Stimulated activated CD8-positive, alpha-beta memory T cell treated with anti-CD3 and anti-CD28 coated beads, Interleukin-4, amount 100 ng/mL, for 48 hours (primary cell): ENCODE results near the gene SPINK2.

Experiments used
- DNase-seq: peaks from one replicate; pipeline ENCODE4 v3.0.0-alpha.2; 2020

SPINK2 gene

DNA sequence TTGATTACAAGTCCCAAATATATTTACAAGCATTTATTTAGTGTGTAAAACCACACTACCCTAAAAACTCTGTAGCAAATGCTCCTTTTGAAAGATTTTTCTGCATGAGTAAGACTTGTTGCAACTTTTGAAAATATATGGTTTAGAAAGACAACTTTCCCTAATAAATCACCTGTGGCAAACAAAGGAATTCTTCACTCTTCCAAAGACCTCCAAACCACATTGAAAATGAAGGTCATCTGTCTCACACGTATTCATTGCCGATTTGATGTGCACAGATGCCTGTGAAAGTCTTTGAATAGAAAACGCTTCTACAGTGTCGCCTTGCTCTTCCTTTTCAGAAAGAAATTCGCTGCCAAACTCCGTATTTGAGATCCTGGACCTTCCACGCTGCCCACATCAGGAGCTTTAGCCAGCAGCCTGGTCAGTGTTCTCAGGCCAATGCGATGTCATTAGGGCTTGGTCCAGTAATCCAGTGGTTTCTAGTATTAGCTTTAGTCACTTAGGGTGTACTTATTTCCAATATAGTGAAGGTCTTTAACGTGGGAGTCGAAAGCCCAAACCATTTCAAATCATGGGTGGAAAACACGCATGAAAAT lies 22.2 kb downstream of the SPINK2 start:
- no peak for DNase-seq

DNA sequence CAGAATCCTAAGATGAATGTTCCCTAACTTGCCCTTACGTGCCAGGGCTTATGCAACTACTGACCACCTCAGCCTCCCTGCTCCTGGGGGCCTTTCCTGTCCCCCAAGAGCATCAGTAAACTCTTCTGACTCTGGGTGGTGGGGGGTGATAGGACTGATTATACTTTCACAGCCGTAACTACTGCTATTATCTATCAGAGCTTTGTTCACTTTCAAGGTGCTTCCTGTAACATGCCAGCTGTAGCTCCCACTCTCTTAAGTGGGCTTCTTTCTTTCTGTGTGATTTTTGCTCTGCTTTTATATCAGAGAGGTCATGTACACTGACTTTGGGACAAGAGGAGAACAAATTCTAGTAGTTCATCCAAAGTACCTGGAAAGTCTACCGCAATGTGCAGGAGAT lies 25.3 kb downstream of the SPINK2 start:
- no peak for DNase-seq

DNA sequence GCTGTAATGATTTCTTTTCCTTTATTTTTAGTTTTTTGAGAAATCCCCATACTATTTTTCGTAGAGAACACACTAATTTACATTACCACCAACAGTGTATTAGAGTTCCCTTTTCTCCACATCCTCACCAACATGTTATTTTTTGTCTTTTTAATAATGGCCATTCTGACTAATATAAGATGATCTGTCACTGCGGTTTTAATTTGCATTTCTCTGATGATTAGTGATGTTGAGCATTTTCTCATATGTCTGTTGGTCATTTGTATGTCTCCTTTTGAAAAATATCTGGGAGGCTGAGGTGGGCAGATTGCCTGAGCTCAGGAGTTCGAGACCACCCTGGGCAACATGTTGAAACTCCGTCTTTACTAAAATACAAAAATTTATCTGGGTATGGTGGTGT lies 30.2 kb downstream of the SPINK2 start:
- DNase-seq: no peak

DNA sequence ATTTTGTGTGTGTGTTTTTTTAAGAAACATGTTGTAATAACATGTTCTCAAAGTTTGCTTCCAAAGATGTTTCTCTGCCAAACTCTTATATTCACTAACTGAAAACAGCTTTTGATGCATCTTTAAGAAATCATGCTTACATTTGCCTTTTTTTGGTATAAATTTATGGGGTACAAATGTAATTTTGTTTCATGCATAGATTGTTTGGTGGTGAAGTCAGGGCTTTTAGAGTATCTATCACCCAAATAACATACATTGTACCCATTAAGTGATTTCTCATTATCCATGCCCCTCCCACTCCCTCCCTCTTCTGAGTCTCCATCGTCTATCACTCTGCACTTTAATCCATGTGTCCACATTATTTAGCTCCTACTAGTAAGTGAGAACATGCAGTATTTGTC lies 30.8 kb downstream of the SPINK2 start:
- DNase-seq: no peak

DNA sequence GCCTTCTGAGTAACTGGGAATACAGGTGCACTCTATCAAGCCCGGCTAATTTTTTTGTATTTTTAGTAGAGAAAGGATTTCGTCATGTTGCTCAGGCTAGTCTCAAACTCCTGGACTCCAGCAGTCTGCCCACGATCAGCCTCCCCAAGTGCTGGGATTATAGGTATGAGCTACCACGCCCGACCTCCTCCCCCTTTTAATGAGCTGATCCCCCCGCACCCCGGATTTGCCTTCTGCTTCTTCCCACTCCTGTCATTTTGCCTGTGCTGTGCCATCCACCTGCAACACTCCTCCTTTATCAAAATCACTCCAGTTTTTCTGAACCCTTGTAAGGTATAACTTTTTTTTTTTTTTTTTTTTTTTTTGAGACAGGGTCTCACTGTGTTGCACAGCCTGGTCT lies 33.4 kb downstream of the SPINK2 start:
- DNase-seq: no peak

DNA sequence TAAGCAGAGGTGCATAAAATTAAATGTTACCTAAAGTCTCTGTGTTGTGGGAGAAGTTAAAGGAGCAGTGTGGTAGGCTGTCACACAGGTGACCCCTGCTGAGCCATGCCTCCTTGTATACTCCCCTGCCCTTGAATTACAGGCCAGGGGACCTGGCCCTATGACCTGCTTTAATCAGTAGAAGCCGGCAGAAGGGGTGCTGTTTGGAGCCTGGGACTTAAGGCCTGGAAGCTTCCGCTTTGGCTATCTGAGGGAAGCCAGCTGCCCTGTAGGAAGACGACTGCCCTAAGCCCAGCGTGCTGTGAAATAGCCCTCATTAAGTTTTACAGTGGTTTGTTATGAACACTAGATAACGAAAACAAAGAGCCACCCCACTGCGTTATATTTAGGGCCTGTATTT lies 34.1 kb downstream of the SPINK2 start:
- DNase-seq: no peak

DNA sequence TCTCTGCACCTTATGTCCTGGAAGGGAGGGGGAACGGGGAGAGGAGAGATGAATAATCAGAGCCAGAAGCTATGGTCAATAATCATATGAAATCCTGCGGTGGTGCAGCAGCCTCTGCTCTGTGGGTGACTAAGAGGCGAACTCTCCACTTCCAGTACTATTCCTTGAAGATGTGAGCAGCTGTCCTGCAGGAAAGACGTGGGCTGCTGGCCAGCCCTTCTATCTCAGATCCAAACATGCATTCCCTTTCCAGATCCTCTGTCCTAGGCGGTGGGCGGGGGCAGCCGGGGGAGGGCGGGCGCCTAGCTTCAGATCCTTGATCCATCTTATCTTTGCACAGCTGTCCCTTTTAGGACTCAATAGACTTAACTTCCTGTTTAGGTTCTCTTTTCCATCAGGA lies 34.5 kb downstream of the SPINK2 start:
- no peak for DNase-seq

DNA sequence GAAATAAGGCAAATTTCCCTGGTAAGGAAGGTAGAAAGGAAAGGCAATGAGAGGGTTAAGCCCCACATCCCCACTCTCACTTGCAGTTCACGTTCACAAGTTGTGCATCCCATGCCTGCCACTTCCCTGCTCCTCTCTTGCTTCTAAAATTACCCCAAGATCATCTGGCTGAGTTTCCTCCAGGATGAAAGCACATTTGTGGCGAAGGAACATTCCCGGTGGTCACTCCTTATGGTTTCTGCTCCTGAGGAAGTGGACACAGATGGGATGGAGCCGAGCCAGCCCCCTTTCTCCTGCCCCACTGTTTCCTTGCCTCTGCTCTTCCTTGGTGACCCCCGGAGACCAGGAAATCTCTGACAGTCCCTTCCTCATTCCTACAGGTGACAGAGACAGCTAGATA lies 37.5 kb downstream of the SPINK2 start:
- no peak for DNase-seq

DNA sequence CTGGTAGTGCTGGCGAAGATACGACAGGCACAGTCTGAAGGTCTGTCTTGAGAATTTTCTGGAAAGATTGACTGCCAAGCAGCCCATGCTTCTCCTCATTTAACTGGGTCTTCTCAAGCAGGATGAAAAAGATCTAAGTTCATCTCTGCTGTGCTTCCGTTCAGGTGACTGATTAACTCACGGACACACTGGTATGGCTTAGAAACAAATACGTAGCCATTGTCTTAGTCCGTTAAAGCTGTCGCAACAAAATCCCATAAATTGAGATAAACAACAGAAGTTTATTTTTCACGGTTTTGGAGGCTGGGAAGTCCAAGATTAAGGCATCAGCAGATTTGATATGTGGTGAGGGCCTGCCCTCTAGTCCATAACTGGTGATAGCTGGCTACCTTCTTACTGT lies 39.5 kb downstream of the SPINK2 start:
- no peak for DNase-seq

DNA sequence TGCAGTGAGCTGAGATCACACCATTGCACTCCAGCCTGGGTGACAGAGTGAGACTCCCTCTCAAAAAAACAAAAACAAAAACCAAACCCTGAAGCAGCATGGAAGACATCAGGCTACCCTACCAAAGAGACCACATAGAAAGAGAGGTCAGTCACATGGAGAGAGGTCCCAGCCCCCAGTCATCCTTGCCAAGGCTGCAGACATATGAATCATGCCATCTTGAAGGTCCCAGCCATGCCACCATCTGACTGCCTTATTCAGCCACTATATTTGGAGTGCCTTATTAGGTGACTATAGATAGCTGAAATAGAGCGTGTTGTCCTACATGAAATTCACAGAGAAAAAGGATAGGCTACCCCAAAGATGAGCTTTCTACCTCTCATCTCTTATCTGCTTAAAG lies 48.2 kb downstream of the SPINK2 start:
- DNase-seq: no peak

DNA sequence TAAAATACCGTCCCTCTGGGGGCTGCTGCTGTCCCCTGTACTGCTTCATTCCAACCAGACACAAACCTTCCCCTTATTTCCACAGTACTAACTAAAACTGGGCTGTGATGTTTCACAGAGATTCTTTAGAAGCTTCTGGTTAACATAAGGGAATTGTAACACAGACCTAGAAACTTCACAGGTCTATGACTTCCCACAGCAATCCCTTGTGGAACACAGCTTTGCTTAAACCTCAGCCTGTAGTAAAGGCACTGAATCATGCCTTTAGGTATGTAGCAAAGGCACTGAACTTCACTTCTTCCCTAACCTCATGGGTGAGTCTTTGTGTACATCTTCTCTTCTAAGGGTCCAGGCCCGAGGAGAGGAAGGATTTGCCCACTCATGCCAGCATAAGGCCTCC lies 49.4 kb downstream of the SPINK2 start:
- DNase-seq: no peak

DNA sequence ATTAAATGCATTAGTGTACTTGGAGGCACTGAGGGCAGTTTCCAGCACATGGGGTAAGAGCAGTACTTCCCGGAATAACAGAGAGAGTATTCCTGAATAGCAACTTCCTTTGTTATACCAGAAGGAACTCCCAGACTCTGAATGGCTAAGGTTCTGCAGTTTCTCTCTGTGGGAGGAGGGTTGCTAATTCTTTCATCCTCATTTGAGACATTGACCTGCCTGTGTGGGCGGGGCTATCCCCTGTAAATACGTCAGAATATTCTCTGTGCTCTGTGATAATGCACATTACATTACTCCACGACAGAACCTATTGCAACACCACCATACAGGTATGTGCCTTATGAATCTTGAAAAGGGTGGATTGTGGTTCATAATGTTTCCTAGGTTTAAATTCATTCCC lies 52.7 kb downstream of the SPINK2 start:
- DNase-seq: peak; percentile 29

DNA sequence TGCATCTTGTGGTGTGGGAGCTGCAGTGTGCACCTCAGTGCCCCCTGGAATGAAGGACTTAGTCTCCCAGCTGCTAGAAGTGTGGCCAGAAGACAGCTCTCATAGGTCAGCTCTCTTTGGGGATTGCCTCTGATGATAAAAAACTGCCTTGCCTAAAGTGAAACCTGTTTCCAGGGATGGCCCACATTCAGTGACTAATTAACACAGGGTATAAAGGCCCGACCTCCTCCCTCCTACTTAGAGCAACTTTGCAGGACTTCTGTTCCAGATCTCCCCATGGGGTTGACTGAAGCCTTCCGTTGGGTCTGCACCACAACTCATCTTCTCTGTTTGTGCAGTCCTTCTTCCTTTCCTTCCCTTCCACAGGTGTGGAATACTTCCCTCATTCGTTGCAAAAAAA lies 53.2 kb downstream of the SPINK2 start:
- no peak for DNase-seq

DNA sequence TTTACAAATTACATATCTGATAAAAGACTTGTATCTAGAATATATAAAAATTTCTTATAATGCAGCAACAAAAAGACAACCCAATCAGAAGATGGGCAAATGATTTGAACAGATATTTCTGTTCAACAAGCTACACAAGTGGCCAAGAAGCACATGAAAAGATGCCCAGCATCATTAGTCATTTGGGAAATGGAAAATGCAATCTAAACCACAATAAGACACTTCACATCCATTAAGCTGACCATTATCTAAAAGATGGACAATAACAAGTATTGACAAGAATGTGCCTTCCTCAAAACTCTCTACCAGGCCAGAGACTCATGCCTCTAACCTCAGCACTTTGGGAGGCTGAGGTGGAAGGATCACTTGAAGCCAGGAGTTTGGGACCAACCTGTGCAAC lies 53.9 kb downstream of the SPINK2 start:
- DNase-seq: no peak

DNA sequence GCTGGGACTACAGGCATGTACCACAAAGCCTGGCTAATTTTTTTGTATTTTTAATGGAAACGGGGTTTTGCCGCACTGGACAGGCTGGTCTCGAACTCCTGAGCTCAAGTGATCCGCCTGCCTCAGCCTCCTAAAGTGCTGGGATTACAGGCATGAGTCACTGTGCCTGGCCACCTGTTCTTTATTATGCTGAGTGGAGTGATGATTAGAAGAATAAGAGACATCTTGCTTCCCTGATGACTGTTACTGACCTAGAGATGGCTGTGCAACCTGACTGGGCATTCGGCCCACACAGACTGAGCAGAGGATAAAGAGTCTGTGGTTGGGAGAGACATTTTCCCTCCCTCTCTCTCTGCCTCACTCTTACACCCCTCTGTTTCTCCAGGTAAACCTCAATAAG lies 56.7 kb downstream of the SPINK2 start:
- no peak for DNase-seq

DNA sequence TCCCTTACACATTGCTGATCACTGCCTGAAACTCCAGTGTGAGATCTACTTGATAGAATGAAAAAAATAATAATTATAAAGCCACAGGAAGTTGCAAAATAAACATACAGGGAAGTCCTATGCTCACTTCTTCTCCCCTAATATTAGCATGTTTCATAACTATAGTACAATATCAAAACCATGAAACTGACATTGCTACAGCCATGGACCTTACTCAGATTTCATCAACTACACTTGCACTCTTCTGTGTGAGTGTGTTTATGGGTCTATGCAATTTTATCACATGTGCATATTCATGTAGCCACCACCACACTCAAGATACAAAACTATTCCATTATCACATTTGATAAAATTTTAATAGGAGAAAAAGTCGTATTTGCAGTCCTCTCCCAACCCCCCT lies 57.3 kb downstream of the SPINK2 start:
- DNase-seq: no peak

DNA sequence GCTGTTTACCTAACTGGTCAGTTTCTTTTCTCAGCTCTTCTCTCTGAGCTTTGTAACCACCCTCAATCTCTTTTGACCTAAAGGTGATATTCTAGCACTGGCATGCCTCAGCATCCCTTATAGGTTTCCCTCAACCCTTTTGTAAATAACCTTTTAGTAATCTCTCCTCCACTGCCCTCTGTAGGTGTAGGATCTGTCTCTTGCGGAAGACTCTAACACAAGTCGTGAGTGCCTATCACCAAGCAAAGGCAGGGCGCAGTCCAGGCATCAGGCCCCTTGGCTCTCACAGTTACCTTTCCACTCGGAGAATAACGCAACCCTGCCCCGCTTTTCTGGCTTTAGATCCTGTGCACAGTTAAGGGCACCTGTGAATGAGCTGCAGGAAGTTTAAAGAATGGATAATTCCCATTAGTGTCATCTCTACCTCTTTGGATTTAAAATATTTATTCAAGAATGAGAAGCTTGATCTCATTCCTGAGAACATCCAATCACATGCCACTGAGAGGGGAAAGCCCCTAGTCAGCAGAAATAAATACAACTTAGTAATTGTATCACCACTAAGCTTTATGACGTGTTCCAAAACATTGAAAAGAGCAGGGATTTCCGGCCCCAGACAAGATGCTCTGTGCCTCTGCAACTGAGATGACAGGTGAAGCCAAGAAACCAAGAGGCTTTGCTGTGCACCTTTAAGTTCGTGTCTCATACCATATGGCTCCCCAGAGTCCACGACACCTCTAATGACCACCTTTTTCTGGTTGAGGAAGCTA lies 58.8 kb downstream of the SPINK2 start:
- no peak for DNase-seq

DNA sequence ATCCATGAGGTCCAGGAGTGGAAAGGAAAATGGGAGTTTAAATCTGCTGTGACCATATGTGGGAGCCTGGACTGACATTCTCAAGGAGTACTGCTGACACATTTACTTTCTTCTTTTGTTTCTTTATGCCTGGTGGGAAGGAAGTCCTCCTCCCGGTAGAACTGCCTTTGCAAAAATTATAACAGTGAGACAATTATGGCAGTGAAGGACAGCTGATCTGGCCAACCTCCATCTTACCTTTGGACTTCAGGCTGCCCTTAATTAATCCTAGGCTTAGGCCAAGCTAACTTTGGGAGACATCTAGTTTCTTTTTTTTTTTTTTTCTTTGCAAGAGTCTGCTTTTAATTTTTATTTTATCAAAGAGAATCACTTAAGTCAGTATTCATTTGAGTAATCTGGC lies 61.3 kb downstream of the SPINK2 start:
- no peak for DNase-seq
